NCI-H2196 (cell line): Measurements from ENCODE around the gene KIF3B.
A peak's percentile ranks its signal among the peaks of the same experiment; 100 is the strongest.
"Not testable (repeated sequence)": the region's sequence is repeated elsewhere in the genome, so short reads cannot be mapped to it uniquely, and the experiment has no call there.

Experiments used
- DNase-seq: peaks from one replicate; lab custom pipeline; 2025; ENCODE audit not compliant: unreplicated experiment; lab: John Stamatoyannopoulos, UW

KIF3B gene

GRCh38 chr20:32327087-32327681 is 49.7 kb downstream of the KIF3B start:
- no peak for DNase-seq

GRCh38 chr20:32329817-32330554 is 52.5 kb downstream of the KIF3B start:
- peak; percentile 27 for DNase-seq

- DNase-seq = no peak
Observed at GRCh38 chr20:32330555-32330897, 53.1 kb downstream of the KIF3B start.

GRCh38 chr20:32332614-32333013 is 55.2 kb downstream of the KIF3B start:
- DNase-seq = no peak

GRCh38 chr20:32333181-32333987 is 55.9 kb downstream of the KIF3B start:
- no peak for DNase-seq

GRCh38 chr20:32333988-32334885 is 56.8 kb downstream of the KIF3B start:
- DNase-seq = no peak

- peak; percentile 42 for DNase-seq
Observed at GRCh38 chr20:32336918-32337347, 59.5 kb downstream of the KIF3B start.

- DNase-seq = no peak
Observed at GRCh38 chr20:32337937-32338661, 60.6 kb downstream of the KIF3B start.

- DNase-seq = no peak
Observed at GRCh38 chr20:32338665-32339064, 61.2 kb downstream of the KIF3B start.

- DNase-seq = no peak
Observed at GRCh38 chr20:32339116-32339515, 61.7 kb downstream of the KIF3B start.

GRCh38 chr20:32341053-32341452 is 63.6 kb downstream of the KIF3B start:
- not testable (repeated sequence) for DNase-seq

- DNase-seq = no peak
Observed at GRCh38 chr20:32343439-32343838, 66.0 kb downstream of the KIF3B start.

- DNase-seq = no peak
Observed at GRCh38 chr20:32344835-32345506, 67.5 kb downstream of the KIF3B start.

GRCh38 chr20:32348207-32348606 is 70.8 kb downstream of the KIF3B start:
- DNase-seq = no peak

- no peak for DNase-seq
Observed at GRCh38 chr20:32350421-32350820, 73.0 kb downstream of the KIF3B start.

- DNase-seq = no peak
Observed at GRCh38 chr20:32352121-32352720, 74.8 kb downstream of the KIF3B start.

GRCh38 chr20:32353848-32354496 is 76.5 kb downstream of the KIF3B start:
- DNase-seq = no peak

GRCh38 chr20:32354592-32355416 is 77.4 kb downstream of the KIF3B start:
- DNase-seq = no peak
